ENCODE data around the gene SOCS1.

GRCh38 chr16:11251525-11252481, 4.2 kb downstream of the SOCS1 start:
- TF ChIP-seq POLR2AphosphoS5 (IDR thresholded peaks at IDR 0.05; ENCODE audit: low read depth, low read length) (peak; percentile 83; the same call in 1 of the 2 replicates), POLR2A (IDR thresholded peaks at IDR 0.05; ENCODE audit: low read depth, low read length) (peak; percentile 66), TAF1 (IDR thresholded peaks at IDR 0.05; ENCODE audit: borderline replicate concordance, low read depth, low read length) (no peak)

All from GM12892 (cell line).